ENCODE results near the gene OR2AT4.

OR2AT4 gene

GRCh38 chr11:75096456-75097172 is at the start of gene OR2AT4:
OR2AT4 (minus strand) TSS chr11:75096876.
- in situ Hi-C loops (cut with HindIII; ENCODE audit: low pct_ligation_motif_present, low pct_unique_long_range_greater_than_20kb, low sequenced_read_pairs), result no loop called here
- DNase-seq, result no peak

- in situ Hi-C loops (cut with HindIII; ENCODE audit: low pct_ligation_motif_present, low pct_unique_long_range_greater_than_20kb, low sequenced_read_pairs), result no loop called here
Measured at GRCh38 chr11:75145972-75146519, 49.4 kb upstream of the OR2AT4 start.

GRCh38 chr11:75145196-75145971 is 48.7 kb upstream of the OR2AT4 start:
- in situ Hi-C loops (cut with HindIII; ENCODE audit: low pct_ligation_motif_present, low pct_unique_long_range_greater_than_20kb, low sequenced_read_pairs), result no loop called here
- no peak for DNase-seq

More at GRCh38 chr11:75145972-75146519, 49.4 kb upstream of the OR2AT4 start:
- DNase-seq, result no peak

GRCh38 chr11:75144716-75145014 is 48.0 kb upstream of the OR2AT4 start:
- in situ Hi-C loops (cut with HindIII; ENCODE audit: low pct_ligation_motif_present, low pct_unique_long_range_greater_than_20kb, low sequenced_read_pairs), result no loop called here
- DNase-seq, result no peak

- DNase-seq, result no peak
- in situ Hi-C loops (cut with HindIII; ENCODE audit: low pct_ligation_motif_present, low pct_unique_long_range_greater_than_20kb, low sequenced_read_pairs), result no loop called here
Measured at GRCh38 chr11:75143420-75143731, 46.7 kb upstream of the OR2AT4 start.

- peak; percentile 83 for DNase-seq
- in situ Hi-C loops (cut with HindIII; ENCODE audit: low pct_ligation_motif_present, low pct_unique_long_range_greater_than_20kb, low sequenced_read_pairs), result no loop called here
Measured at GRCh38 chr11:75142714-75143419, 46.2 kb upstream of the OR2AT4 start.

- no peak for DNase-seq
- in situ Hi-C loops (cut with HindIII; ENCODE audit: low pct_ligation_motif_present, low pct_unique_long_range_greater_than_20kb, low sequenced_read_pairs), result no loop called here
Measured at GRCh38 chr11:75141166-75141565, 44.5 kb upstream of the OR2AT4 start.

- in situ Hi-C loops (cut with HindIII; ENCODE audit: low pct_ligation_motif_present, low pct_unique_long_range_greater_than_20kb, low sequenced_read_pairs), result no loop called here
- DNase-seq, result peak; percentile 22
Measured at GRCh38 chr11:75140269-75141138, 43.8 kb upstream of the OR2AT4 start.

GRCh38 chr11:75135651-75136050 is 39.0 kb upstream of the OR2AT4 start:
- DNase-seq, result no peak
- in situ Hi-C loops (cut with HindIII; ENCODE audit: low pct_ligation_motif_present, low pct_unique_long_range_greater_than_20kb, low sequenced_read_pairs), result no loop called here

GRCh38 chr11:75135021-75135650 is 38.5 kb upstream of the OR2AT4 start:
- in situ Hi-C loops (cut with HindIII; ENCODE audit: low pct_ligation_motif_present, low pct_unique_long_range_greater_than_20kb, low sequenced_read_pairs), result no loop called here
- DNase-seq, result no peak

- in situ Hi-C loops (cut with HindIII; ENCODE audit: low pct_ligation_motif_present, low pct_unique_long_range_greater_than_20kb, low sequenced_read_pairs), result no loop called here
- no peak for DNase-seq
Measured at GRCh38 chr11:75133976-75134375, 37.3 kb upstream of the OR2AT4 start.

GRCh38 chr11:75132080-75132479 is 35.4 kb upstream of the OR2AT4 start:
- in situ Hi-C loops (cut with HindIII; ENCODE audit: low pct_ligation_motif_present, low pct_unique_long_range_greater_than_20kb, low sequenced_read_pairs), result no loop called here
- no peak for DNase-seq

GRCh38 chr11:75126564-75126963 is 29.9 kb upstream of the OR2AT4 start:
- in situ Hi-C loops (cut with HindIII; ENCODE audit: low pct_ligation_motif_present, low pct_unique_long_range_greater_than_20kb, low sequenced_read_pairs), result no loop called here
- DNase-seq, result no peak

GRCh38 chr11:75118577-75118976 is 21.9 kb upstream of the OR2AT4 start:
- in situ Hi-C loops (cut with HindIII; ENCODE audit: low pct_ligation_motif_present, low pct_unique_long_range_greater_than_20kb, low sequenced_read_pairs), result no loop called here
- DNase-seq, result no peak

GRCh38 chr11:75114465-75114864 is 17.8 kb upstream of the OR2AT4 start:
- in situ Hi-C loops (cut with HindIII; ENCODE audit: low pct_ligation_motif_present, low pct_unique_long_range_greater_than_20kb, low sequenced_read_pairs), result no loop called here

GRCh38 chr11:75113030-75113429 is 16.4 kb upstream of the OR2AT4 start:
- no peak for DNase-seq
- in situ Hi-C loops (cut with HindIII; ENCODE audit: low pct_ligation_motif_present, low pct_unique_long_range_greater_than_20kb, low sequenced_read_pairs), result no loop called here

More at GRCh38 chr11:75114465-75114864, 17.8 kb upstream of the OR2AT4 start:
- DNase-seq, result no peak

GRCh38 chr11:75112200-75112599 is 15.5 kb upstream of the OR2AT4 start:
- in situ Hi-C loops (cut with HindIII; ENCODE audit: low pct_ligation_motif_present, low pct_unique_long_range_greater_than_20kb, low sequenced_read_pairs), result no loop called here
- no peak for DNase-seq

GRCh38 chr11:75107187-75107586 is 10.5 kb upstream of the OR2AT4 start:
- in situ Hi-C loops (cut with HindIII; ENCODE audit: low pct_ligation_motif_present, low pct_unique_long_range_greater_than_20kb, low sequenced_read_pairs), result no loop called here
- no peak for DNase-seq

All from ACHN (cell line).